HG02884 (cell line): Measurements from ENCODE around the gene TREML2.

Experiments used
- ATAC-seq: cut with Tn5 transposase; IDR thresholded peaks from one replicate; pipeline ENCODE4 v1.9.1; 2021; ENCODE audit warnings: mild to moderate bottlenecking, moderate library complexity; ENCODE audit not compliant: unreplicated experiment

Gene TREML2

DNA sequence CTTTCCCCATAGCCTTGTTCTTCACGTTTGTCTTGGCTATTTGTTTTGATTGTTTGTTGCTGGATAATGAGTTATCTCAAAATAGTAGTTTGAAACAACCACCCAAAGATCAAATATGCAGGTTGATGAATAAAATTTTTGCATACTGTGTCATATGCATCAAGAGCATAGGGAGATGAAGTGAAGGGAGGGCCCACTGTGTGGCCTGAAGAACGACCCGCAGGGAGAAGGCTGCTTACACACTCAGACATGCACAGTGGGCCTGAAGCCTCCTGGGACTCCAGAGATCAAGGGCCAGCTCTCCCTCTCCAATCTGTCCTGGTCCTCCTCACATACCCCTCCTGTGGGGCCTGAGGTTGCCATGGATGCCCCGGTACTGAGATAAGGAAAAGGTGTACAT is 21.8 kb downstream of the TREML2 start:
- no peak for ATAC-seq

DNA sequence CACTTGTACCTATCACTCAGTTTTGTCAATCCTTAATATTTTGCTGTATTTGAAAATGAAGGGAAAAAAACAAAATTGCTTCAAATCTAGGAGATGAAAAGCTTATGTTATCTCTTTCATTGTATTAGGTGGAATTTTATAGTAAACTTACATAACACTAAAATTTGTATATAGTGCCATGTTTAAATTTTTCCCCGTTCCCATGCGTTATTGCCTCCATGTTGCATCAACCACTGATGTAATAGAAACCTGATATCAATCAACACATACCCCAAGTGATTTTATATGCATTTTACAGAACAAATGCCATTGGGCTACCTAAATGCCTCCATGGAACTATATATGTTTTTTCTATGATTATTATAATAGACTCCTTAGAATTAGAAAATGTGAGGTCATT is 23.3 kb downstream of the TREML2 start:
- no peak for ATAC-seq

DNA sequence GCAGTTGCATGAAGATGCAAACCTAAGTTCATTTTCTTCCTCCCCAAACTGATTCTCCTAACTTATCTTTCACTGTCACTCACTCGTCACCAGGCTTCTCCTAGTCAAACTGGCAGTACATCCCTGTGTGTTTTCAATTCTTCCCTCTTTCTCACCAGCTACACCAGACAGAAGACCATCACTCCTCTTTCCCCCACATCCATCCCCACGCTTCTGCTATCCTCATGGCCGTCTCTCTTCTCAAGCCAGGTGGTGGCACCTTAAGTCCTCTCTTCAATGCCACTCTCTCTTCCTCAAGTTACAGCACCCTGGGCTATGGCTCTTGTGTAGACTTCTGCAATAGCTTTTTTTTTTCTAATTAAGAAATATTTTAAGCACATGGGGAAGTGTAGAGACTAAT is 23.7 kb downstream of the TREML2 start:
- no peak for ATAC-seq

DNA sequence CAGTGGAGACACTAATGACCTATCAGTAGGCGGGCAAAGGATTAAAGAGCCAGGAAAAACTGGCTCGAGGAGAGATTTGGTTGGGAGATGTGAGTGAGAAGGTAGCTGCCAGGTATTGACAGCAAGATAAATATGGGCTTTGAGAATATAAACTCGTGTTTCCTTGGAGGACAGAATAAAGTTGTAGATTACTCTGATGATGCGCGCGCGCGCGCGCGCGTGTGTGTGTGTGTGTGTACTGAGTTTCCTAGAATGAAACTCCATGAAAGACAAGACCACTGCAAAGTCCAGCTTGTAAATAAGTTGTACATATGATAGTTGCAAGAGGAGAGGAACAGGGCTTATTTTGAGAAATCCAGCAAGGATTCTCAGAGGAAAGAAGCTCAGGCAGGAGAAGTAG is 24.8 kb downstream of the TREML2 start:
- no peak for ATAC-seq

DNA sequence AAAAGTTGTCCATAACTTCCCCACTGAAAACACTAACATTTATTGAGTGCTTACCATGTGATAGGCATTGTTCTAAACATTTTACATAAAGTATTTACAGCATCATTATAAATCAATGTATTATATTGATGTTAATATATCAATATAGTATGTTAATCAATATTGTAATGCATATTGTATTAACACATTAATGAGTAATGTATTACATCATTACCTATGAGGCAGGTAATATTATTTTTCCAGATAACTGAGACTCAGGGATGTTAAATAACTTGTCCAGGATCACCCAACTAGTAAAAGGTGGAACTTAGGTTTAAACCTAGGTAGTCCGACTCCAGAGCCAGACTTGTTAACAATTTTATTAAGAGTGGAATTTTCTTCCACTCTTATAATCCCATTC is 25.9 kb downstream of the TREML2 start:
- no peak for ATAC-seq

DNA sequence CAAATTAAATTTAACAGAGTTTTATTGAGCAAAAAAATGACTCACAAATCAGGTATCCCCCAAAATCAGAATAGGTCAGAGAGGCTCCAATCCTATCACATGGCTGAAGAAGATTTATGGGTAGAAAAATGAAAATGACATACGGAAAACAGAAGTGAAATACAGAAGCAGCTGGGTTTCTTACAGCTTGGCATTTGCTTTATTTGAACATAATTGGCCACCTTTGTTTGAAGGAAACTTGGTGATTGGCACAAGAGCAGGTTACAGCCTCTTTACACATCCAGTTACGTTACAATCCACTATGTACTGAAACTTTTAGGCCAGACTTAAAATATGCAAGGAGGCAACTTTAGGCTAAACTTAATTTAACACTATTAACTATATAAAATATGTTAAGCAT is 26.3 kb downstream of the TREML2 start:
- ATAC-seq: no peak

DNA sequence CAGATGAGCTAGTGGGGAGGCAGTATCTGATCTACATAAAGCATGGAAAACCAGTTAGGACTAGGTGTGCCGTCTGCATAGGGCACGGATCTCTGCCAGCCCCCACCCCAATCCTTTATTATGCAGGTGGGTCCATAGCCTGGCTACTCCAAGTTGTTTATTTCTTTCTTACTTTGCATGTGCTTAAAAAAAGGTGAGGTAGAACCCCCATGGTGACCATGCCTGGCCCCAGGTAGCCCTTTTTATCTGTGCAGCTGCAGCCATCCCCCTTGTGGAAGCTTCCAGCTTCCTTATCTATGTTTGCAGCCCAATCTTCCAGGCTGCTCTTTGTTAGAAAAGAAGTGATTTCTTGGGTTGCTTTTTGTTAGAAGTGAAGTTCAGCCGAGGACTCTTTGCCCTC is 29.0 kb downstream of the TREML2 start:
- no peak for ATAC-seq

DNA sequence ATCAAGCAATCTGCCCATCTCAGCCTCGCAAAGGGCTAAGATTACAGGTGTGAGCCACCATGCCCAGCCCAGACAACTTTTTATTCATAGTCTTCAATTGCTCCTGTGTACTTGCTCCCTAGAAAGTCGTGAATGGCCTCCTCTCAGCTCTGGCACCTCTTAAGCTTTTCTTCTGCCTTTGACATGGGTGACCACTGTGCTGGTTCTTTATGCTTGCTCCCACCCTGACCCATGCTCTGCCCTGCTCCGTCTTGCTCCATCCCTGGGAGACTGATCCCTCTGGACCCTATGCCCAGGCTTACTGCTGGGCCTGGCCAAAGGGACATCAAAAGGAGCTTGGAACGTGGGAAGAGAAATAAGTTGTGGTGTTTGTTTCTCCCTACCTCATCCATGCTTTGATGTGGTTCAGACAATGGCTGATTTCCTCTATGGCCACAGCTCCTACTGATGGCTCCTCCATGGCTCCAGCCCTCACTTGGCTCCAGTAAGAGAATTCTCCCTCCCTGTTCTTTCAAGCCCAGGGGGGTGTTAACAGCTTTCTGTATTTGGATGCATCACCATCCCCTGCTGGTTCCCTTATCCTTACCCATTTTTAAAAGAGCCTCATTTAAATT is 30.3 kb downstream of the TREML2 start:
- ATAC-seq: no peak

DNA sequence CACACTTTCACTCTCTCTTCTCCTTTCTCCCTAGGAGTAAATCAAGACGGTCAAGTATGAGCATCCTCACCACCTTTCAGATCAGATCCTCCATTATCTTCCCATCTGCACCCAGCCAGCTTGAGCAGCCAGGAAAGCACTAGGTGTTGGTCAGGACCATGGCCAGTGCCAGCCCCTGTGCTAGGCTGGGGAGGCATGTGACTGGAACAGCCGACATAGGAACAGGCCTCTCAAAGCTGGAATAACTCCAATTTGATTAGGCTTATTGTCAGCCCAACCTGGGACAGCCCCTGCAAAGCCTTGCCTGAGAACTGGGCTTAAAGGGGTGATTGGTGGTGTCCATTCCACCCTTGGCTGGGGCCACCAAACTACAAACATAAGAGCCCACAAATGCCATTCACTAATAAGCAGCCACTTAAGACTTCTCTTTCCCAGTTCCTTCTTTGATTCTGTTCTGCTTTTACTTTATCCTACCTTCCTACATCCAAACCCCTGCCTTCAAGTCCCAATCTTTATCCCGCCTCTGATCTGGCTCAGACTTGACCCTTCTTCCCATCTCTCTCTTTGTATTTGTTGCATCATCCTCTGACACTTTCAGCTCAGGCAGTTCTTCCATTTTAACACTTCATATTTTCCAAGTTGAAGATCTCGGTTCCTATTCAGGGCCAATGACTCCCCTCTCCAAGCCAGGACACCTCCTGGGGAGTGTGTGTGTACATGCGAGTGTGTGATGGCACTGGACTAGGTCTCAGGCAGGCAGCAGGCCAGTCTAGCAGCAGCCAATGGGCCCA is 33.6 kb downstream of the TREML2 start:
- ATAC-seq: no peak

DNA sequence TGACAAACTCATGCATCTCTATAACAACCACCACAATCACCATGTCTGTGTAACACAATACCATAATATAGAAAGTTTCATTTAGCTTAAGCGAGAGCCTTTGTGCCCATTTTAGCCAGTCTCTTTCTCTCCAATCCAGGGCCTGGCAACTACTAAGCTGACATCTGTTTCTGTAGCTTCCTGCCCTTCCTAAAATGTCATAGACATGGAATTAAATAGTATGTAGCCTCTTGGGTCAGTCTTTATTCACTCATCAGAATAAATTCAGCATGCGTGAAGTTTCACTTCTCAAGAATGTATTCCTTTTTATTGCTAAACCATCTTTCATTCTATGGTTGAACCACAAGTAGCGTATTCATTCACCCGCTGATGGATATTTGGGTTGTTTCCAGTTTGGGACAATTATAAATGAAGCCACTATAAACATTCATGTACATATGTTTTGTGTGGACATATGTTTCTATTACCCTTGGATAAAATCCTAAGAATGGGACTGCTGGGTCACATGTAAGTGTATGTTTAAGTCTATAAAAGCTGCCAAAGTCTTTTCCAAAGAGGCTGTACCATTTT is 36.3 kb downstream of the TREML2 start:
- no peak for ATAC-seq

DNA sequence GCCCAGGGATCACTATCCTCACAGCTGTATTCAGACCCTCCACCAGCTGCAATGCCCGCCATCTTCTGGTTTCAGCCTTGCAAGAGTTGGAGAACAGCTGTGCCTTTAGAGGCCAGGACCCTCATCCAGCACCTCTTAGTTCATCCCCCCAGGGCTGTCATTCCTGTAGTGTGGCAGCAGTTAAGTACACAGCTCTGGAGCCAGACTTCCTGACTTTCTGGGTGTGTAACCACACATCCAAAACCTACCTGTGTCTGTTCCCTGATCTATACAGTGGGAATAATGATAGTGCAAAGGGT is 37.6 kb downstream of the TREML2 start:
- ATAC-seq: no peak

DNA sequence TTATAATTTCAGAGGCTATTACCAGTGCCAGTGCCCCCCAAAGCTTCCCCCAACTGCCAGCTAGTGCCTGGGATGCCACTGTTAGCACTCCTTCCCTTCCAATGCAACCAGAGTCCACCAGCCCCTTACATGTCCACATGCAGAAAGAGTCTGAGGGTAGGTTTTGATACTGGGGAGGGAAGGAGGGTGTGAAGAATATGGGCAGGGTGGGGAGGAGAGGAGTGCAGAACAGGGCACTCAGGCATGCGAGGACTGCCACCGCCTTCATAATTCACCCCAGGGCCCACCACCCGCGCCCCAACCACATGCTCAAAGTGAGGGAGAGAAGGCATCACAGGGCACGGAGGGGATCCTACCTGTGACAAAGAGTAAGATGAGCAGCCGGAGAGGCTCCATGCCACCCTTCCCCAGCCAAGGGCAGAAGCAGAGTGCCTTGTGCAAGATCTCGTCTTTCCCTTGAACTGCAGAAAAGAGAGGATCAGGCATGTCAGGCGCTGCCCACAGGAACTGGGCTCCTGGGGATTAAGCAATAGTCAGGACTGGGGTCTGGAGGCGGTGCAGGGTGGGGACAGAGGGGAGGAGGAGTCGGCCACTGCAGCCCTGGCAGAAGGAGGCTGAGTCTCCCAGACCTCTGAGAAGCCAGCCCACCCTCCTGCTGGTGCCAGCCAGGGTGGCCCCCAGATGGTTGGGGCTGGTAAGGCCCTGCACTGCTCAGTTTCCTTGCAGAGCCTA is 38.1 kb downstream of the TREML2 start, which contains the start of gene TREM2:
TSS of gene TREM2 (minus strand) at position 430 of the 732 bp plus-strand sequence. CDS start at position 396, 34 bp downstream.
- no peak for ATAC-seq

DNA sequence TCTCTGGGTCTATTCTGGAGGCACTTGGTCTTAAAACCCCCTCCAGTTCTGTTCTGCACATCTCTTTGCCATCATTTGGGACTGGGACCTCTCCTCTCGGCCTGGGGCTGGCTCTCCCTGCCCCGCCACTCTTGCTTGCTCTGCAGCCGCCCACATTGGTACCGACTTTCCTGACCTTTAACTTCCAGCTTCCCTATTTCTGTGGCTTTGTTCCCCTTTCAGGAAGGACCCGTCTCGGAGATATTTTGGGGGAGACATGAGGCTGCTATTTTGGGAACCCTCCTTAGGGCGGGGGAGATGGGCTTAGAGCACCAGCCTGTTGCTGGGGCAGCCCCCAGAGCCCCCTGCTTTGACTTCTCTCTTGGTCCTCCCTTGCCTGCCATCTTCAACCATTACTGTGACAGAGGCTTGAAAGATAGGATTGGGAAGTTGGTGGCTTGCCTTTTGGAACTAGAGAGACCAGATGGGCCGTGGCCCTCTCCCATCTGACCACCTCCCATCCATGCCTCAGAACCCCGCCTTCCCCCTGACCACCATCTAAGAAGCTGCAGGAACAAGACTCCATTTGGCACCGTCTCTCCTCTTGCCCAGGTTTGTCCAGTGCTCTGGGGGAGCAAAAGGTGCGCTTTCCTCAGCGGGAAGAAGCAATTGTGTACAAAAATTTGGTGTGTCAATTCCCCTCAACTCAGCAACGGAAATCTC is 38.9 kb downstream of the TREML2 start:
- no peak for ATAC-seq

DNA sequence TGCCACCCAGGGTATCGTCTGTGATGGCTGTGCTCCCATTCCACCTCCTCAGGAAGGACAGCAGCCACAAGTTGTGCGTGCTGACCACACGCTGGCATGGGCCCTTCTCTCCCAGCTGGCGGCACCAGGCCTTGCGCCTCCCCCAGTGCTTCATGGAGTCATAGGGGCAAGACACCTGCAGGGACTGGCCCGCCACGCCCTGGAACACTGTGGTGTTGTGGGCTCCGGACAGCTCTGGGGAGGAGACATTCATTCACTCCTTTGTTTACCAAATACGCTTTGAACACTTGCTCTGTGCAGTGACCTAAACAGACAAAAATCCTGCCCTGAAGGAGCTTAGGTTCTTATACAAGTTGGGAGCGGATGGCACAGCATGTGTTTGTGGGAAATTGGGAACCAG is 39.6 kb downstream of the TREML2 start:
- ATAC-seq: no peak

DNA sequence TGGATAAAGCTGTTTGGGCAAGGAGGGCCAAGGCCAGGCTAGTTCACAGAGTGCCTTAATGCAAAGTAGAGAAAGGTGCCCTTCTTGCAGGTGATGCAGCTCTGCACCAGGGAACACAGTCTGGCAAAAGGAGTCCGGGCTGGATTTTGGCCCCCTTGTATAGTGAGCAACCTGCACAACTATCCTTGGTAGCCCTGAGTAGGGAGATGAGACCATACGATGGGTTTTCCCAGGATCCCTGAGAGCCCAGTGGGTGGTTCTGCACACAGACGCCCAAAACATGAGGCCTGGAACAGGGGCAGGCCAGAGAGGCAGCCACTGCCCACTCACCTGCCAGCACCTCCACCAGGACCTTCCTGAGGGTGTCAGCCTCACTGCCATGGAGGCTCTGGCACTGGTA is 40.0 kb downstream of the TREML2 start:
- no peak for ATAC-seq

DNA sequence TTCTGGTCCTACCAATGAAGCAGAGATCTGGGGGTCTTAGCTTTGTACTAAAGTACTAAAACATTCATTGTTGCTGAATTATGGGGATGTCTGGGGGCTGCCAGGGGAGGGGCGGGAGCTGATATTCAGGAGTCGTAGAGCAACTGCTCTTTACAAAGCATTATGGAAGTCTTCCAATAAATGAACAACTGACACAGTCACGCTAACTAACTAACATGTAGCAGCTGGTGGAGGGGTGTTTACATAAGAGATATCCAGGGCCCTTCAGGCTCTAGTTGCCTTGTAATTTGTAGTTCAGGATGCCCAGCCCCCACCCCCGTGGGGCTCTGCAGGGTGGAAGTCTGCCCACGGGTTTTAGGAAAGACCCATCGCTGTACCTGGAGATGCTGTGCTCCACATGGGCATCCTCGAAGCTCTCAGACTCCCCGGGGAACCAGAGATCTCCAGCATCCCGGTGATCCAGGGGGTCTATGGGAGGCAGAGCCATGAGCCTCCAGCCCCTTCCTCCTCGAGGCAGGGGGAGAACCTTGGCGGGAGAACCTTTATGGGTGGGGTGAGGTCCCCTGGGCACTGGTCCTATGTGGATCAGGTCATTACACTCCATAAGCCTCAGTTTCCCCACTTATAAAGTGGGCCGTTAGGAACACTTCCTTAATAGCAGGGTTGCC is 41.4 kb downstream of the TREML2 start:
- no peak for ATAC-seq

DNA sequence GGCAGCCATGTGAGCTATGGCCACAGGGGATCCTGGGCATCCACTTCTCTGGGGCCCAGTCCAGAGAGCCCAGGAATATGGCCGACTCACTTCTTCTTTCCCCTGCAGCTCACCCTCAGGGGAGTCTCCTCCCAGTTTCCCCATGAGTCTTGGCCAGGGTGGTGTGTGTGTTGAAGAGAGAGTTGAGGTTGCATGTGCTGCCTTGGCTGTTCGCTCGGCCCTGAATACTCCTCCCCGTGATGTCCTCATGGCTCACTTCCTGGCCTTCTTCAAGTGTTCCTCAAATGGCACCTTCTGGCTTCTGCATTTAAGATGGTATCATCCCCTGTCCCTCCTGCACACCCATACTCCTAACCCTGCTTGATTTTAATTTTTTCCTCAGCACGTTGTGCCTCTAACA is 43.6 kb downstream of the TREML2 start:
- ATAC-seq: no peak

DNA sequence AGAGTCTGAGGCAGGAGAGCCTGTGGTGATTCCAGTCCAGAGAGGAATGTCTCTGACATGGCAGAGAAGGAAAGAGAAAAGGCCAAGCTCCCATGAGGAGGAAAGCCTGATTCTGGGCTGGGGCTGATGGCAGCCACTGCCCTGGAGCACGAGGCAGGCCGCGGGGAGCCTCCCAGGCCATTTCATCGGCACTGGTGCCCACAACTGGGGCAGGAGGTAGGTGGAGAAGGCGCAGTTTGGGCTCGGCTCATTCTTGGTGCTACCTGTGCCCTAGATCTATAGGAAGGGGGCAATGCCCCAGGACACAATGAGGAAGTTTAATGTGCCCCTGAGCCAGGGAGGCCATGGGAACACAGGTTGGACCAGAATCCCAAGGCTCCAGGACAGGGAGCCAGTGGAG is 44.2 kb downstream of the TREML2 start:
- no peak for ATAC-seq

DNA sequence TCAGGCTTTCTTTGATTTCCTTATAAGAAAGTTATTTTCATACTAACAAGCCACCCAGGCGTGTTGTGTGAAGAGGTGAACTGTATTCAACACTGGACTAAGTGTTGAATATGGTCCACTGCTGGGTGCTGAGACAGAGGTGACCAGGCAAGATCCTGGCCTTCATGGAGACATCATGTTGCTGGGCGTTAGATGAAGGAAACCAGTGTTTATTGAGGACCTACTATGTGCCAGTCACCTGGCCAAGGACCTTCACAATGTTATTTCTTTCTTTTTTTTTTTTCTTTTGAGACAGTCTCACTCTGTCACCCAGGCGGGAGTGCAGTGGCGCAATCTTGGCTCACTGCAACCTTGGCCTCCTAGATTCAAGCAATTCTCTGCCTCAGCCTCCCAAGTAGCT is 44.9 kb downstream of the TREML2 start:
- ATAC-seq: no peak

DNA sequence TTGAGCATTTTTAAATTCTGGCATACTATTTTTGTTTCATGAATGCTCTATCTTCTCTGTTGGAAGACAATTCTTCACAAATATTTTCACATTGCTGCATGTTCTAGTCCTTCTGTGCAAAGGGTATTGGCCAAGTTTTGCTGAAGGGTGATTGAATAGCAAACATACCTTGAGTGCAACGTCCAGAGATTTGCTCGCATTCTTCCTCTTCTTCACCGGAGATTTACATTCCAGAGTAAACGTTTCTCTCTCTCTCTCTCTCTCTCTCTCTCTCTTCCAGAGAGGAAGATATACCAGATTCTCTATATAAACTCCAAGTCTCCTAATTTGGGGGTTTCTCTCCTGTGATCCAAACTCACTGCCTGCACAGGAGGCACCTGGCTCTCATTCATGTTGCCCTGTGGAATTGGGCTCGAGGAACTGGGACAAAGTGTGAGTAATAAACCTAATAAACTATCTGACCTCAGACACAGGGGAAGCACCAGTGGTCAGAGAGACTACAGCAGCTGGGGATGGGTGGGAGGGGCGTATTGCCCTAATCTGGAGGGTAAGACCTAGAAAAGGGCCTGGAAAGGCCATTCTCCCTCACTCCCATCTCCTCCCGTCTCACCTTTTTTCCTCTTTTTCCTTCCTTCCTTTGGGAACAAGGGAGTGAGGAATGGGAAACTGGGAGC is 45.7 kb downstream of the TREML2 start:
- ATAC-seq: no peak
